ENCODE measurements around the gene SGCA.

DNA sequence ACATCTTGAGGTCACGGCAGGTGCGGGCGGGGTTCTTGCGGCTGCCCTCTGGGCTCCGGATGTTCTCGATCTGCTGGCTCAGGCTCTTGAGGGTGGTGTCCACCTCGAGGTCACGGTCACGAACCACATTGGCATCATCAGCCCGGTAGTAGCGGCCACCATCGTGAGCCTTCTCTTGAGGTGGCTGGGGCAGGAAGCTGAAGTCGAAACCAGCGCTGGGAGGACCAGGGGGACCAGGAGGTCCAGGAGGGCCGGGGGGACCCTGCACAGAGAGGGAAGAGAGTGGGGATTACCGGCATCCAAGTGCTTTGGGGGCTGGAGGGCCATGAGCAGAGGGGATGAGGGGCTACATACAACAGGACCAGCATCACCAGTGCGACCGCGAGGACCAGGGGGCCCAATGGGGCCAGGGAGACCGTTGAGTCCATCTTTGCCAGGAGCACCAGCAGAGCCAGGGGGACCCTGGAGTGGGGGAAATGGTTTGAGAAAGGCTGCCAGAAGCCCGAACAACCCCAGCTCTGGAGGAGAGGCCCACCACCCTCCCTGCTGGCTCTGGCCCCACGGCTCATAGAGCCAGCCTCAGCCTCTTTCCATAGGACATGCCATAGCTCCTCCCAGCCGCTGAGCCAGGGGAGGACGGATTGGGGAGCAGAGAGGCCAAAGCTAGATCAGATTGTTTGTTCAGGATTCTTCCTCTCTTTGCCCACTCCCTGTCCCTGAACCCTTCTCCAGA, 21.0 kb downstream of the SGCA start:
- TF ChIP-seq EZH2 (IDR thresholded peaks at IDR 0.05) (no peak), POLR2AphosphoS5 (IDR thresholded peaks at IDR 0.05; ENCODE audit: borderline replicate concordance, low read depth, low read length) (no peak)
